ENCODE measurements around the gene TOP3B.

DNA sequence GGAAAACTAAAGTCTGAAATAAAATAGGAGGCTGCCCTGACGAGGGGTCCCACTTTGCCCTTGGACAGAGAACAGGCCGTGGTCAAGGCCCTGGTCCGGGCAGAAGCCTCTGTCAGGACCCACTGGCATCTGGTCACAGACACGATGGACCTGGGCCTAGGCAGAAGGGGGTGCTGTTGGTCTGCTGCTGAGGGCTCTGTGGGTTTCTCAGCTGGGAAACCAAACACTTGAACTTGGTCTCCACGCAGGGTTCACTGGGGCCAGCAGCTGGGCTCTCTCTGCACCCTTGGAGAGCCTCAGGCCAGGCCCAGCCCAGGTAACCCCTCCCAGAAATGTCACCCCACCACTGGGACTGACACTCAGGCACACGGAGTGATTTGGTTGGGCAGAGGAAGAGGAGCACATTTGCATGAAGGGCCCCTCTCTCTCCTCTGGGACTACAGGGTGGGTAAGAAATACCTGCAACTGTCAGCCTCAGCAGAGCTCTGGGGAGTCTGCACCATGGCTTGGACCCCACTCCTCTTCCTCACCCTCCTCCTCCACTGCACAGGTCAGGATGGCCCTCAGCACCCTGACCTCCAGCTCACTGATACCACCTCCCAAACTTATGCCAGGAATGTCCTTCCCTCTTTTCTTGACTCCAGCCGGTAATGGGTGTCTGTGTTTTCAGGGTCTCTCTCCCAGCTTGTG lies 48.1 kb upstream of the TOP3B start:
- TF ChIP-seq, protein P1, sequence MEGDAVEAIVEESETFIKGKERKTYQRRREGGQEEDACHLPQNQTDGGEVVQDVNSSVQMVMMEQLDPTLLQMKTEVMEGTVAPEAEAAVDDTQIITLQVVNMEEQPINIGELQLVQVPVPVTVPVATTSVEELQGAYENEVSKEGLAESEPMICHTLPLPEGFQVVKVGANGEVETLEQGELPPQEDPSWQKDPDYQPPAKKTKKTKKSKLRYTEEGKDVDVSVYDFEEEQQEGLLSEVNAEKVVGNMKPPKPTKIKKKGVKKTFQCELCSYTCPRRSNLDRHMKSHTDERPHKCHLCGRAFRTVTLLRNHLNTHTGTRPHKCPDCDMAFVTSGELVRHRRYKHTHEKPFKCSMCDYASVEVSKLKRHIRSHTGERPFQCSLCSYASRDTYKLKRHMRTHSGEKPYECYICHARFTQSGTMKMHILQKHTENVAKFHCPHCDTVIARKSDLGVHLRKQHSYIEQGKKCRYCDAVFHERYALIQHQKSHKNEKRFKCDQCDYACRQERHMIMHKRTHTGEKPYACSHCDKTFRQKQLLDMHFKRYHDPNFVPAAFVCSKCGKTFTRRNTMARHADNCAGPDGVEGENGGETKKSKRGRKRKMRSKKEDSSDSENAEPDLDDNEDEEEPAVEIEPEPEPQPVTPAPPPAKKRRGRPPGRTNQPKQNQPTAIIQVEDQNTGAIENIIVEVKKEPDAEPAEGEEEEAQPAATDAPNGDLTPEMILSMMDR (conservative IDR thresholded peaks at IDR 0.05; ENCODE audit: low read length) = peak; percentile 82
- no peak for TF ChIP-seq EZH2phosphoT487 (IDR thresholded peaks at IDR 0.05; ENCODE audit: borderline replicate concordance, low read depth, low read length)
